ENCODE results near the gene AFF1. TPM values are rescaled to one million over a fixed set of nuclear protein-coding genes. Genes with fewer than 3 reads are reported as not detected.

AFF1 gene
- total RNA-seq, result 34.1 and 37.8 TPM in 2 replicates
- long read RNA-seq, partial matches to known transcripts, result 5 of 14 reads
- long read RNA-seq, other reads (novel, unspliced or antisense), result 9 of 14 reads

- H3K4me1 Mint-ChIP-seq, result peaks cover 37% of the 10 kb centered on the region
Observed at GRCh38 chr4:86934771-86935565, at the start of gene AFF1. AFF1 (plus strand) TSS chr4:86935011; CDS start chr4:86948534, 13,523 bp downstream.

GRCh38 chr4:86890790-86891189 lies 44.0 kb upstream of the AFF1 start:
- Mint-ChIP-seq H3K36me3 (ENCODE audit: low read depth) (peaks cover 2% of the 10 kb centered on the region), H3K4me1 (peaks cover 13% of the 10 kb centered on the region), H3K9me3 (no peaks in the 10 kb centered on the region), H3K4me3 (peak overlapping the region; percentile 83), H3K27ac (ENCODE audit: unreplicated experiment) (no peak overlapping the region), H3K27me3 (ENCODE audit: low read depth) (no peaks in the 10 kb centered on the region)
- TF ChIP-seq CTCF (conservative IDR thresholded peaks at IDR 0.05), result no peak
- no peak for DNase-seq (ENCODE audit: low read depth, low spot score)

More at GRCh38 chr4:86934771-86935565, at the start of gene AFF1:
- TF ChIP-seq CTCF (conservative IDR thresholded peaks at IDR 0.05), result peak; percentile 39
- Mint-ChIP-seq H3K36me3 (ENCODE audit: low read depth) (no peaks in the 10 kb centered on the region), H3K27me3 (ENCODE audit: low read depth) (peaks cover 41% of the 10 kb centered on the region), H3K9me3 (no peaks in the 10 kb centered on the region), H3K27ac (ENCODE audit: unreplicated experiment) (peak within 1 kb of the TSS; percentile 46), H3K4me3 (peak within 1 kb of the TSS; percentile 88)
- peak; percentile 80 for DNase-seq (ENCODE audit: low read depth, low spot score)

- Mint-ChIP-seq H3K4me3 (peak within 1 kb of the TSS; percentile 87), H3K4me1 (peaks cover 13% of the 10 kb centered on the region), H3K27ac (ENCODE audit: unreplicated experiment) (peak within 1 kb of the TSS; percentile 90), H3K27me3 (ENCODE audit: low read depth) (no peaks in the 10 kb centered on the region), H3K9me3 (no peaks in the 10 kb centered on the region), H3K36me3 (ENCODE audit: low read depth) (peaks cover 2% of the 10 kb centered on the region)
- DNase-seq (ENCODE audit: low read depth, low spot score), result peak; percentile 59
- TF ChIP-seq CTCF (conservative IDR thresholded peaks at IDR 0.05), result no peak
Observed at GRCh38 chr4:86891762-86892635, 42.8 kb upstream of the AFF1 start, which contains the start of gene C4orf36. C4orf36 (minus strand) TSS chr4:86892422; CDS start chr4:86891520, 902 bp downstream.

GRCh38 chr4:86892636-86892960 lies 42.2 kb upstream of the AFF1 start:
- peaks cover 13% of the 10 kb centered on the region for H3K4me1 Mint-ChIP-seq
- H3K4me3 Mint-ChIP-seq, result peak overlapping the region; percentile 87
- H3K27ac Mint-ChIP-seq (ENCODE audit: unreplicated experiment), result peak overlapping the region; percentile 90
- H3K36me3 Mint-ChIP-seq (ENCODE audit: low read depth), result peaks cover 2% of the 10 kb centered on the region
- no peak for TF ChIP-seq CTCF (conservative IDR thresholded peaks at IDR 0.05)
- H3K9me3 Mint-ChIP-seq, result no peaks in the 10 kb centered on the region
- no peak for DNase-seq (ENCODE audit: low read depth, low spot score)
- no peaks in the 10 kb centered on the region for H3K27me3 Mint-ChIP-seq (ENCODE audit: low read depth)

- Mint-ChIP-seq H3K27ac (ENCODE audit: unreplicated experiment) (no peak overlapping the region), H3K36me3 (ENCODE audit: low read depth) (no peaks in the 10 kb centered on the region), H3K9me3 (no peaks in the 10 kb centered on the region)
Observed at GRCh38 chr4:86893136-86893535, 41.7 kb upstream of the AFF1 start.

More at GRCh38 chr4:86893136-86893535, 41.7 kb upstream of the AFF1 start:
- Mint-ChIP-seq H3K4me3 (peak overlapping the region; percentile 87), H3K4me1 (peaks cover 13% of the 10 kb centered on the region), H3K27me3 (ENCODE audit: low read depth) (no peaks in the 10 kb centered on the region)
- no peak for TF ChIP-seq CTCF (conservative IDR thresholded peaks at IDR 0.05)
- DNase-seq (ENCODE audit: low read depth, low spot score), result no peak
